ENCODE measurements around the gene RPL10A.

RPL10A gene

DNA sequence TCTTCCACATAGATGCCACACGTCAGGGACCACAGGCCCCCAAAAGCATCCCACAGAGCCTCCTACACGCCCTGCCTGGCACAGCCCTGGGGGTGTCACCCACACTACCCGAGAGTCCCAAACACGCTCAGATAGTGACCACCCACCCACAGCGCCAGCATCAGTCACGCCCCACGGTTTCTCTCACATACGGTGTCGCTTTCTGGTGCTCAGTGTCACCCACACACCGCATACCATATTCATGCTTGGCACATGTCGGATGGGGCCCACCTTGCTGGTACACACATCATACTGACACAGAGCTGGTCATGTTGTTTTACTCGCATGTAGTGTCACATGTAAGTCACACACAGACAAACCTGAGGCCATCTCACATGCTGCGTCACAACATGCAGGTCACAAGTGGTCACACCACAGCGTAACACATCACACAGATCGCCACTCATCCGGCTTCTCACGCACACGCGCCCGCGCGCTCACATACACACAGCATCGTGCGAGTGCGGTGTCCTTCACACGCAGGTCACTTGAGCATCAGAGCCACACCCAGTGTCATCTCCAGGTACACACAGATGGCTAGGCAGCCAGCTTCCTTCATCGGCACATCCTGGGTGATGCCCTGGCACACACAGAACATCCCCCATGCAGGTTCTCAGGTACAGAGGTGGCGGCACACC, 25.2 kb downstream of the RPL10A start:
- DNase-seq: no peak

DNA sequence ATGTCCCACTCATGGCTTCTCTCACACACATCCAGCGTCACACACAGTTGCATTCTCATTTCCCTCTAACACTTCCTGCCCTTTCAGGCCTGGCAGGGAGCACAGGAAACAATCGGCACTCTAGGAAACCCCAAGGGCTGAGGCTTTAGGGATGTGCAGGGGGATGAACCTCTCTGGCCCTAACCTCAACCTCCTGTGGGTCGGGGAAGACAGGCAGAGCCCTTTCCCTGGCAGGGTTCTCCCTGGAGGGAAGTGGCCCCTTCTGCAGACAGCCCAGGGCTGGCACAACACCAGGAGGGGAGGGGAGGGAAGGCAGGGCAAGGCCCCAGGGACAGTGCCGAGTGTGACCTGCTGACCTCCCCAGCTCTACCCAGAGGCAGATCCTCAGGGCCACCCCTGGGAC, 26.0 kb downstream of the RPL10A start:
- DNase-seq: no peak

GRCh38 chr6:35495258-35496035, 27.2 kb downstream of the RPL10A start:
- no peak for DNase-seq

DNA sequence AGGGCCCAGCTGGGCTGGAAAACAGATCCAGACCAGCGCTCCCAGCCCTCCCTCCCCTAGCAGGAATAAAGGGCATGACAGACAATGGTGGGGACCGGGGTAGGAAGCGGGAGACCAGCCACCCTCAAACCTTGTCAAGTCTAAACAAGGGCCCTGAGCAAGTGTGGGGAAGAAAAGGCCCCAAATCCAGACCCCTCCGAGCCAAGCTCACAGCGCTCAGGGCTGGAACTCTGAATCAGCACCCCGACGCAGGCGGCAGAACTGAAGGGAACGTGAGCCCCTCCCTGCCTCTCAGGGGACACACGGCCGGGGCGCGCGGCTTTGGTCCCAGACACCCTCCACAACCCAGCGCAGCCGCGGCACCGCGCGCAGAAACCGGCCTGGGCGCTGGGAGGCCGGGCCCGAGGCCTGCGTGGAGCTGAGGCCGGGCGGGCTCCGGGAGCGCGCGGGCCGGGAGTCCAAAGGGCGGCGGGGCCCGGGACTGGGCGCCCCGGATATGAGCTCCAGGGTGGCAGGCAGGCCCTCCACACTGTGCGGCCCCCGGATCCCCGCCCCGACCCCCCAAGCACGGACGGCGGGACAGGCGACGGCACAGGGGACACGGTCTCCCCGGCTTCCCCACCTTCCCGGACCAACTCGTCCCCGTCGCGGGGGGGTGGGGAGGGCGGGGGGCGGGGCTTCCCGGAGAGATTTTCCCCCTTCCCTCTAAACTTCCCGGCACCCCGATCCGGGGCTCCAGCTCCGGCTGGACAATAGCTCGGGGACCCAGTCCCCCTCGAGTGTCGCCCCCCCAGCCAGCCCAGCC, 28.0 kb downstream of the RPL10A start:
- DNase-seq: no peak

DNA sequence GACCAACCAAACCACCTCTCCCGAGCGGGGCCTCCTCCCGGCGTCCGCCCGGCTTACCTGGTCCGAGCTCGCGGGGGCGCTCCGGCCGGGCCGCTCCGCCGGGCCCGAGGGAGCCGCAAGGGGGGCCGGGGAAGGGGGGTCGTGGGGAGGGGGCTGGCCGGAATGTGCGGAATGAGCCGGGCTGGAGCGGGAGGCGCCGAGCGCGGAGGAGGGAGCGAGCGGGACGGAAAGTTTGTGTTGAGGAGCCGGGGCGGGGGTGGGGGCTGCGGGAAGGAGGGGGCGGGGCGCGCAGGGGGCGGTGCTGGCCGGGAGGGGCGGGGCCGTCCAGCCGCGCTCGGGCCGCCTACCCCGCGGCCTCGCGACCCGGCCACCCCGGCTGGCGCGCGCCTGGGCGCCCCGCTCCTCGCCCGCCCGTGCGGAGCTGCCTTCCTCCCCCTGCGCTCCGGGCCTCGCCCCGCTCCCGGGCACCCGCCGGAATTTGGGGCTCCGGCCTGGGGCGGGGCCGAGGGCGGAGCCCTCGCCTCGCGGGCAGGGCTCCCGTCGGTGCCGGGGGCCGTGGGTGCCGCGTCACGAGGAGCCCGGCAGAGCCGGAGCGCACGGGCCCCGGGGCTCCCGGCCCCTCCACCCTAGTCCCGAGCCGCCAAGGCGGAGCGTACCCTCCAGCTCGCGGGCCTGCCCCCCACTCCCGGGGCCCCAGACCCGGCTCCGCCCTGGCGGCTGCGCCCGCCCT, 28.8 kb downstream of the RPL10A start, which contains the start of gene TEAD3:
Gene TEAD3 (minus strand): TSS at position 239 of the 730 bp plus-strand sequence.
- peak; percentile 69 for DNase-seq

- DNase-seq: peak; percentile 70
Measured at GRCh38 chr6:35497571-35498421, 29.6 kb downstream of the RPL10A start.

- DNase-seq: no peak
Measured at GRCh38 chr6:35498422-35499067, 30.3 kb downstream of the RPL10A start.

DNA sequence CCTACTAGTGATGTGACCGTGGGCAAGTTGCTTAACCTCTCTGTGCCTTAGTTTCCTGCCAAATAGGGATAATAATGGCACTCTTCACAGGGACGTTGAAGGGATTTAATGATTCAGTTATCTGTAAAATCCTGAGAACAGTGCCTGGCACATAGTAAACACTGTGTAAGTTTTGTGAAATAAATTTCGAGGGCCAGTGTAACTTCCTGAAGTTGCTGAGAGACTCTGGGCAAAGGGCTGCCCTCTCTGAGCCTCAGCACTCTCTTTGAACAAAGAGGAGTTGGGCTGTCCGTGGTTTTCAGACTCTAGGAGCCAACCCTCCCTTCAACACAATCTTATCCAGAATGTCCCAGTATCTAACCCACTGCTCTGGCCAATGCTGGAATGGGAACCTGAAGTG, 31.2 kb downstream of the RPL10A start:
- no peak for DNase-seq

GRCh38 chr6:35500782-35501181, 32.6 kb downstream of the RPL10A start:
- DNase-seq: no peak

DNA sequence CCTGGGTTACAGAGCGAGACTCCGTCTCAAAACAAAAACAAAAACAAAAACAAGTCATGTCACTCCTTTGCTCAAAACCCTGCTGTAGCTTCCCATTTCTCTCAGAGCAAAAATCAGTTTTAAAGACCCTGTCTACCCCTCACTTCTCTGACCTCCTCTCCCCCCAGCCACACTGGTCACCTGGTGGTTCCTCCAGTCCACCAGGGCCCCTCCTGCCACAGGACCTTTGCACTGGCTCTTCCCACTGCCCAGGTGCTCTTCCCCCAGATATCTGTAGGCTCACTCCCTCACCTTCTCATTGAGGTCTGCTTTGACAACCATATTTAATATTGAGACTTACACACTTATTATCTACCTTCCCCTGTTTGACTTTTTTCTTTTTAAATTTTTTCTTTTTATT, 33.6 kb downstream of the RPL10A start:
- DNase-seq: no peak

DNA sequence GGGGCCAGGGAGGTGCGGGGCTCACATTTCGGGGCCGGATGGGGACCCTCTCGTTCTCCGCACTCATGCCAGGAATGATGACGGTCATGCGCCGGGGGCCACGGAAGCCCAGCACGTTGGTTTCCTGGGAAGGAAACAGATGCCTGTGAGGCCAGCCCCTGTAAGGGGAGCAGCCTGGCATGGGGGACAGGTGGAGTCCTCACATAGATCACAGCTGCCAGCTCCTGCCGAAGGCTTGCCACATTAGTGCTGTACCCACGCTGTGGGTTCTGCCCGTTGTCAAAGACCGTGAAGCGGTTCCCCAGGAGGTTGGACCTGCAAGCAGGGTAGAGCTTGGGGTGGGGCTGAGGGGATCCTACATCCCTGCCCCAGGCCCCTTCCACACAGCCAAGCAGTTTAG, 35.3 kb downstream of the RPL10A start:
- DNase-seq: no peak

- DNase-seq: no peak
Measured at GRCh38 chr6:35505999-35506412, 37.8 kb downstream of the RPL10A start.

- no peak for DNase-seq
Measured at GRCh38 chr6:35506536-35506935, 38.3 kb downstream of the RPL10A start.

- no peak for DNase-seq
Measured at GRCh38 chr6:35507221-35507620, 39.0 kb downstream of the RPL10A start.

- no peak for DNase-seq
Measured at GRCh38 chr6:35508027-35508426, 39.8 kb downstream of the RPL10A start.

- no peak for DNase-seq
Measured at GRCh38 chr6:35508542-35508941, 40.3 kb downstream of the RPL10A start.

- DNase-seq: no peak
Measured at GRCh38 chr6:35510916-35511561, 42.8 kb downstream of the RPL10A start.

GRCh38 chr6:35511562-35511941, 43.4 kb downstream of the RPL10A start:
- no peak for DNase-seq

GRCh38 chr6:35512006-35512405, 43.8 kb downstream of the RPL10A start:
- DNase-seq: no peak

DNA sequence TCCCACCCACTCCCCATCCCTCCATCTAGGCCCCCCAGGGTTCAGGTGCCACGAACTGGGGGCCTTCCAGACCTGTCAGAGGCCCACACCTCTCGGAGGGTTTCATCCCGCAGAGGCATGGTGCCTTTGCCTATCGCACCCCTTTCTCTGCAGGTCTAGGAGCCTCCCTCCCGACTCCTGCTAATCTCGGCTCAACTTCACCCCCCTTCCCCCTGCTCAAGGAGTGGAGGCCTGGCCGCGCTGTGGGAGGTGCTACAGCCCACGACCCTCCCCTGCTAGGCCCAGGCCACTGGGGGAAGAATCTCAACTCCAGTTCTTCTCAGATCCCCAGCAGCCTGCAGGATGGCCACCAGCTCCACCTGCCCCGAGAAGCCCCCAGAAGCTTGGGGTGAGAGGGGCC, 44.5 kb downstream of the RPL10A start, which contains the start of gene TULP1:
Gene TULP1 (minus strand): TSS at position 157 of the 400 bp plus-strand sequence. CDS start 38 bp downstream, at position 119.
- DNase-seq: no peak

DNA sequence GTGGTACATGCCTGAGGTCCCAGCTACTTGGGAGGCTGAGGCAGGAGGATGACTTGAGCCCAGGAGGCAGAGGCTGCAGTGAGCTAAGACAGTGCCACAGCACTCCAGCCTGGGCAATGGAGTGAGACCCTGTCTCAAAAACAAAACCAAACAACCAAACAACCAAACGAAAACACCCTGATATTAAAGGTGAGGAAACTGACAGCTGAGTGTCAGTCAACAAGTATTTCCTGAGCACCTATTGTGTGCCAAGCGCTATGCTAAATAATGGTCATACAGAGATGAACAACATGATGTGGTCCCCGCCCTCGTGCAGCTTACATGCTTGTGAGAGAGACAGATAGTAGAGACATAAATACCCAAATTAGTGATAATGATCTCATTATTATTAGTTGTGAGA, 46.4 kb downstream of the RPL10A start:
- no peak for DNase-seq
